Stimulated activated CD8-positive, alpha-beta memory T cell treated with anti-CD3 and anti-CD28 coated beads, Interleukin-4, amount 100 ng/mL, for 1 hour (primary cell): Measurements from ENCODE around the gene RASD2.

ENCODE experiments used
- DNase-seq, 2 donors: peaks; one replicate each; pipeline ENCODE4 v3.0.0-alpha.2; 2020; ENCODE audit warnings: low read depth in 2 of 2, low spot score in 1 of 2

RASD2 gene

GRCh38 chr22:35517769-35518530, 22.7 kb upstream of the RASD2 start:
- no peak for DNase-seq

GRCh38 chr22:35518811-35519210, 21.8 kb upstream of the RASD2 start:
- DNase-seq, result no peak

- DNase-seq, result no peak
Measured at GRCh38 chr22:35519306-35520000, 21.2 kb upstream of the RASD2 start.

- no peak for DNase-seq
Measured at GRCh38 chr22:35521358-35522224, 19.0 kb upstream of the RASD2 start.

GRCh38 chr22:35522225-35523149, 18.1 kb upstream of the RASD2 start:
- DNase-seq, result no peak

- DNase-seq, result no peak
Measured at GRCh38 chr22:35523167-35523947, 17.3 kb upstream of the RASD2 start.

- no peak for DNase-seq
Measured at GRCh38 chr22:35524966-35525686, 15.5 kb upstream of the RASD2 start.

GRCh38 chr22:35525687-35526332, 14.8 kb upstream of the RASD2 start:
- DNase-seq, result no peak

- no peak for DNase-seq
Measured at GRCh38 chr22:35526333-35526979, 14.2 kb upstream of the RASD2 start.

GRCh38 chr22:35528927-35529326, 11.7 kb upstream of the RASD2 start:
- DNase-seq, result no peak

GRCh38 chr22:35530700-35531099, 9.9 kb upstream of the RASD2 start:
- no peak for DNase-seq

GRCh38 chr22:35531202-35531601, 9.4 kb upstream of the RASD2 start:
- DNase-seq, result no peak

- no peak for DNase-seq
Measured at GRCh38 chr22:35531676-35532075, 9.0 kb upstream of the RASD2 start.

- no peak for DNase-seq
Measured at GRCh38 chr22:35533365-35534029, 7.1 kb upstream of the RASD2 start.

GRCh38 chr22:35534091-35534490, 6.5 kb upstream of the RASD2 start:
- DNase-seq, result no peak

GRCh38 chr22:35537232-35537631, 3.4 kb upstream of the RASD2 start:
- DNase-seq, result no peak

- DNase-seq, result no peak
Measured at GRCh38 chr22:35538801-35539321, 1.8 kb upstream of the RASD2 start.
